Ectodermal cell (in vitro differentiated cells): ENCODE measurements around the gene TREX2.

Experiments
- H3K27ac ChIP-seq: 2 replicates; pipeline ENCODE4 v1.7.0; 2013; ENCODE audit warnings: mild to moderate bottlenecking, low read depth, low read length; ENCODE audit not compliant: insufficient read depth, poor library complexity, severe bottlenecking
- H3K27me3 ChIP-seq: 2 replicates; pipeline ENCODE4 v1.7.0; 2013; ENCODE audit warnings: mild to moderate bottlenecking, low read length; ENCODE audit not compliant: insufficient read depth, control insufficient read depth, poor library complexity, severe bottlenecking
- H3K36me3 ChIP-seq: one replicate; pipeline ENCODE4 v1.7.0; 2013; ENCODE audit warnings: low read length; ENCODE audit not compliant: control insufficient read depth, insufficient read depth
- H3K4me1 ChIP-seq: one replicate; pipeline ENCODE4 v1.7.0; 2013; ENCODE audit warnings: low read length; ENCODE audit not compliant: control insufficient read depth, insufficient read depth
- H3K4me3 ChIP-seq: 2 replicates; pipeline ENCODE4 v1.7.0; 2013; ENCODE audit warnings: low read depth, low read length, control low read depth; ENCODE audit not compliant: insufficient read depth
- H3K9me3 ChIP-seq: 2 replicates; pipeline ENCODE4 v1.7.0; 2013; ENCODE audit warnings: mild to moderate bottlenecking, low read length, moderate library complexity; ENCODE audit not compliant: control insufficient read depth
- WGBS, 2 experiments: methylation state at CpG; one replicate each; pipeline ENCODE4 v1.1.7; 2013; ENCODE audit warnings: missing lambda C conversion rate in 2 of 2; 5-methylcytosine and 5-hydroxymethylcytosine counted together

Gene TREX2

DNA sequence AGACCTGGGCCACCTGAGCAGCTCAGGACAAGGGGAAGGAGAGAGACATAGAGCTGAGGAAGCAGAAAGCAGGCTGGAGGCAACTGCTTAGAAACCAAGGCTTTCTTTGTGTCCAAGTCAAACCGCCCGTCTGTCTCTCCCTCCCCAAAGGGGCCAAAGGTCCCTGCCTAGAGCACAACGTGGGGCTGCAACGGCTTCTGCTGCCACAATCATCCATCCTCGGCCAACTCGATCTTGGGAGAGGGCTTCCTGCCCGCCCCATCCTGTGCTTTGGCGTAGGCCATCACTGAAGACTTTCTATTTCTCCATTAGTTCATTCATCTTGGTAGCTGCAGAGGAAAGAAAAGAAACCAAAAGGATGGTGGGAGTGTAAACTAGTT, 1.7 kb upstream of the TREX2 start:
- Histone ChIP-seq H3K9me3 (no peaks in the 10 kb centered on the region), H3K27me3 (no peaks in the 10 kb centered on the region), H3K27ac (no peak overlapping the region), H3K4me1 (no peaks in the 10 kb centered on the region), H3K36me3 (no peaks in the 10 kb centered on the region), H3K4me3 (no peak overlapping the region)
- WGBS, 2 experiments, result 87 to 92% methylated on average over 6 to 8 of the region's 8 CpGs

DNA sequence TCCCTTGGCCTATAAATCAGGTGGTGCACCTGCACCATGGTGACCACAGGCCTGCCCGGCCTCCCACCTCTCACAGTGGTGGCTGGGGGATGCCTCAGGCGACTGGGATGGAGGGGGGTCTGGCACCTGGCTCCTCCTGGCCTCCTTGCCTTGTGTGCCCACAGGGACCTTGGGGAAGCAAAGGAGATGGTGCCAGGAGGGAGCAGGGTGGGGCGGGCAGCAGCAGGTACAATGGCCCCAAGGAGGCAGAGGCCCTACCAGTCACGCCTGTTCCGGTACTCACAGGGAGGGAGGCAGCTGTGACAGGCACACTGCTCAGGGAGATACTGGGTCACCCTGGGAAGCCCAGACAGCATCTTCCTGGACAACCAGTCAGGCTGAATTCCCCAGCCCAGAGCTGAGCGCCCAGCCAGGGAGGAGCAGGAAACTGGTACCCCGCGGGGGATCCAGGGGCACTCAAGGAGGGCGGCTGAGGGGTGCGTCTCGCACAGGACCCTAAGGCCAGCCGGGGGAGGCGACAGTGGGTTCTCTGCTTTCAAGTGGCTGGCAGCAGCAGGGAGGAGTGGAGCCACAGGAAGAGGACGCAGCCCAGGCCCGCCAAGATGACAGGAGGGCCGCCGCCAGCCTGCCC, 1.2 kb upstream of the TREX2 start:
- Histone ChIP-seq H3K27ac (no peak overlapping the region), H3K27me3 (no peaks in the 10 kb centered on the region), H3K9me3 (no peaks in the 10 kb centered on the region), H3K4me1 (no peaks in the 10 kb centered on the region), H3K36me3 (no peaks in the 10 kb centered on the region), H3K4me3 (no peak overlapping the region)
- 95 to 96% methylated on average over 17 of the region's 17 CpGs for WGBS, 2 experiments

DNA sequence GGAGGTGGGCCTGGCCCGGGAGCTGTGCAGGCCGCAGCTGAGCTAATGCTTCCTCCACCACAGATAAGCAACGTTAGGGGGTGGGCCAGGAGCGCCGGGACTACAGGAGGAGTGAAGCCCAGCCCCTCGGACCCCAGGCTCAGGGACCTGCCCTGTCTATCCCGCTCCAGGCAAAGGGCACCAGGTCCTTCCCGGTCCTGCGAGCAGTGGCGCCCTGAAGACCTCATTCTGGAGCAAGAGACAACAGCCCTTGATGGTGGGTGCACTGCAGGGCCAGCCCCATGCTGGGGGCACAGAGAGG, 730 bp upstream of the TREX2 start:
- Histone ChIP-seq H3K4me3 (no peak overlapping the region), H3K27me3 (no peaks in the 10 kb centered on the region), H3K4me1 (no peaks in the 10 kb centered on the region), H3K27ac (no peak overlapping the region), H3K9me3 (no peaks in the 10 kb centered on the region), H3K36me3 (no peaks in the 10 kb centered on the region)
- 92 to 94% methylated on average over 10 of the region's 10 CpGs for WGBS, 2 experiments

DNA sequence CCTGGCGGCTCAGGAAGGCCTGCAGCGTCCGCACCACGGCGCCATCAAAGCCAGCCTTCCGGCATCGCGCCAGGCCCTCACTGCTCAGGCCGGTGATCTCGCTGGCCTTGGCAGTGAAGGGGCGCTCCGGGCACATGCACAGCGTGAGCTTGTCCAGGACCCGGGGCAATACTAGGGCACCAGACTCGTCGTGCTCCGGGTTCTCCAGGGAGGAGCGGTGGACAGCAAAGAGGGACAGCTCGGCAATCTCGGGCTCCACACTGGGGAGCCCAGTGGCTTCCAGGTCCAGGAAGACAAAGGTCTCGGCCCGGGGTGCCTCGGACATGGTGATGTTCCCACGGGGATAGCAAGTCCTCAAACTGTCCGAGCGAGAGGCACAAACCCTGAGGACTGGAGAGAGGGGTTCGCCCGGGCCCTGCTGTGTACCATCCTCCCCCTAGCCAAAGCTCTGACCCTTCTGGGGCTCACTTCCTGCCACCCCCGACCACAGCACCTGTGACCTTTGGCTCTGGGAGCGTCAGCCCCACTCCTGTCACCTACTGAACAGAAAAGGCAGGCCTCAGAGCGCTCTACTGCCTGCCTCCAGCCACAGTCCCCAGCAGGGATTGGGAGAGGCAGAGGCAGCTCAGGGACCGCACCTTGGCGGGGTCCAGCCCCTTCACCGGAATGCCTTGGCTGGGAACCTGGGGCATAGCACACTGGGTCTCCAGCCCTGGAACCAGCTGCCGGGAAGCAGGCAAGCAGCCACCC, 575 bp downstream of the TREX2 start:
- Histone ChIP-seq H3K27me3 (no peaks in the 10 kb centered on the region), H3K9me3 (no peaks in the 10 kb centered on the region), H3K4me3 (no peak overlapping the region), H3K36me3 (no peaks in the 10 kb centered on the region), H3K27ac (no peak overlapping the region), H3K4me1 (no peaks in the 10 kb centered on the region)
- WGBS, 2 experiments, result 94 to 95% methylated on average over 35 of the region's 35 CpGs

DNA sequence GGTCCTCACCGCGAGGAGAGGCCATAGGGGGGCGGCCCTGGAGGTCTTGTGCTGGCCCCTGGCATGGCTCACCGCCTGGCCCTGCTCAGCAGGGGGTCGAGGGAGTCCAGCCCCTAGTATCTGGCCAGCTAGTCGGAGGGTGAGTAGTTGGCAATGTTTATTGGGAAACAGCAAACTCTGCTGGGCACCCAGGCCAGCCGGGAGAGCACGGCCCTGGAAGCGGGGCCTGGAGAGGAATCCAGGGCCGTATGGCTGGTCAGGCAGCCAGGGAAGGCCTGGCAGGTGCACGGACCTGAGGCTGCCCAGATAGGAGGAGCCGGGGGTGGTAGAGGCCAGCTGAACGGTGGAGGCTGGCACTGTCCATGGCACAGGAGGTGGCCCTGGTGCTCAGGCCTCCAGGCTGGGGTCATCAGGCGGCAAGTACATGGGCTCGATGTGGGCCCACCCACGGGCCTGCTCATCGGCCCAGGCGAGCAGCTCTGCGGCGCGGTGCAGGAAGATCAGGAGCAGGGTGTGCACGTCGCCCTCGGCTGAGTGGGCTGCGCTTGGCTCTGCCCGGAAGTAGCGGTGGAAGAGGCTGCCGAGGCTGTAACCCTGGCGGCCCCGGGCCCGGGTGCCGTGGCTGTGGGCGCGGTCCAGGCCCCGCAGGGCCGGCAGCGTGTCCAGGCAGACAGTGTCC, 1.4 kb downstream of the TREX2 start:
- WGBS, 2 experiments, result 95 to 96% methylated on average over 37 of the region's 37 CpGs
- Histone ChIP-seq H3K4me1 (no peaks in the 10 kb centered on the region), H3K36me3 (no peaks in the 10 kb centered on the region), H3K4me3 (no peak overlapping the region), H3K27me3 (no peaks in the 10 kb centered on the region), H3K9me3 (no peaks in the 10 kb centered on the region), H3K27ac (no peak overlapping the region)

DNA sequence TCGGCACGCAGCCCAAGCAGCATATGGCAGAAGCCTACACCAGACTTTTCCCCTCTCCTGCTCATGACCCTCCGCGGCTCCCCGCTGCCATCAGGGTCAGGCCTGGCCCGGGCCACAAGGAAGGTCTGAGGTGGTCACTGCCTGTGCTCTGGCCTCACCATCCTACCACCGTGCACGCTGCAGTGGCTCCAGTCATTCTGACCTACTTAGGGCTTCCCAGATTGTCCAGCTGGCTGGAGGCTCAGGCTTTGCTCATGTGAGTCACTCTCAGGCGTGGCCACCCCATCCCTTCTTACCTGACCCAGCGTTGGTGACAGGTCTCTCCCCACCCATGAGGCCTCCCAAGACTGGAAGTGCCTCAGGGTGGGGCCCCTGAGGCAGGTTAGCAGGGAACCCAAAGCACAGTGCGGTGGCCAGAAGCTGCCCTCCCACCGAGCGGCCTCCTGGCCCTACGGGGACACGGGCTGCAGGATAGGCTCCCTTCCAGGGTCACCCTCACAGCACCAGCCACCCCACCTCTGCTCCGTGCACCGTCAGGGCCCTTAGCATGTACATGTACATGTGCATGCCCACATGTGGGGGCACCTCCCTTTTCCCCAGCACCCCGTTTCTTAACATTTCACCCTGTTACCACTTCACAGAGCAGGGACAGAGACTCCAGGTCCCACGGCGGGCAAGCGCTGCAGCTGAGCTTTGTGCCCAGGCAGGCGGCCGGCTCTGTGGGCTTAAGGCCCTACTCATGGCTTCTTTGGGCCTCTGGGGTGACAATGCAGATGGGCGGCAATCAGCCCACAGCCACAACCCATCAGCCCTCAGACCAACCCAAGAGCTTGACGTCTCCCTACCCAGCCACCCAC, 2.2 kb downstream of the TREX2 start:
- 91 to 93% methylated on average over 25 of the region's 25 CpGs for WGBS, 2 experiments
- H3K4me1 ChIP-seq, result no peaks in the 10 kb centered on the region
- no peaks in the 10 kb centered on the region for H3K9me3 ChIP-seq
- H3K4me3 ChIP-seq, result no peak overlapping the region
- no peaks in the 10 kb centered on the region for H3K27me3 ChIP-seq
- H3K27ac ChIP-seq, result no peak overlapping the region
- no peaks in the 10 kb centered on the region for H3K36me3 ChIP-seq

DNA sequence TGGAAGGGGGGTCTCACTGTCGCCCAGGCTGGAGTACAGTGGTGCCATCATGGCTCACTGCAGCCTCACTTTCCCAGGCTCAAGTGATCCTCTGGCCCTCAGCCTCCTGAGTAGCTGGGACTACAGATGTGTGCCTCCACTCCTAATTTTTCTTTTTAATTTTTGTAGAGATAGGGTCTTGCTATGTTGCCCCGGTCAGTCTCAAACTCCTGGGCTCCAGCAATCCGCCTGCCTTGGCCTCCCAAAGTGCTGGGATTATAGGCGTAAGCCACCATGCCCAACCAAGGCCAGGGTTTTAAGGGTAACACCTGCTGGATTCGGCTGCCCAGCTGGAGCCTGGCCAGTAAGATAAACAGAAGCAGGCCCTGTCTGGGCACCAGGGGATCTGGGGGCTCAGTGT, 3.4 kb downstream of the TREX2 start:
- Histone ChIP-seq H3K36me3 (no peaks in the 10 kb centered on the region), H3K27me3 (no peaks in the 10 kb centered on the region), H3K4me3 (no peak overlapping the region), H3K9me3 (no peaks in the 10 kb centered on the region), H3K4me1 (no peaks in the 10 kb centered on the region), H3K27ac (no peak overlapping the region)
- 90 to 91% methylated on average over 5 of the region's 5 CpGs for WGBS, 2 experiments

DNA sequence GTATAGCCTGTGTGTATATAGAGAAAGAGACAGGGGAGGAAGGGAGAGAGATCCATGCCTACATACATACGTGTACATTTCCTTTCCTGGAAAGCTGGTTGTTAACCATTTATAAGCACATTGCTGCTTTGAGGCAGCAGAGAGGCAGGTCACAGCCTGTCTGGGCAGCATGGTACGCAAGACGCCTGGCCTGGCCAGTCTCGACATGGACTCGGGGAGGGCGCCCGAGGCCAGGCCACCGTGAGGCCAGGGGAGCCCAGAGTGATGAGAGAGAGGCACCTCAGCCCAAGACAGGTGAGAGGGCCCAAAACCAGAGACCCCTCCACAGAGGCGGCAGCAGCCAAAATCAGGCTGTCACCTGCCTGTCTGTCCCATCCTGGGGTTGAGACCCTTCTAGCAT, 3.9 kb downstream of the TREX2 start:
- H3K27ac ChIP-seq, result no peak overlapping the region
- no peak overlapping the region for H3K4me3 ChIP-seq
- H3K4me1 ChIP-seq, result no peaks in the 10 kb centered on the region
- WGBS, 2 experiments, result 89 to 95% methylated on average over 9 of the region's 9 CpGs
- no peaks in the 10 kb centered on the region for H3K27me3 ChIP-seq
- H3K36me3 ChIP-seq, result no peaks in the 10 kb centered on the region
- no peaks in the 10 kb centered on the region for H3K9me3 ChIP-seq

DNA sequence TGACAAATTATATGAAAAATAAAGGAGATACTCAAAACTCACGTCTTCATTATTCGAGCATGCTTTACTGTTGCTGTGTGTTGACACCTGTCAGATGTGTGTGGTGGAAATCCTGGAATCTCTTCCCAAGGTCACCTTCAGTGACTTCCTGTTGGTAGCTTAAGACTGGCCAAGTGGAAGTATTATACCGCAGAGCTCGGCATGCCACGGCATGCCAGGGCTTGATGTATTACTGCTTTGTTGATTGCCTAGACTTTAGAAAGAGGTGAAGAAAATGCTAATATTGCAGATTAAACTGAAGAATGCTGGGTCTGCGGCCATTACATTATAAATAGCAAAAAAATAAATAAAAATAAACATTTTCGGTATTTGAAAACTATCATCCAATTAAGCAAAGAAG, 4.6 kb downstream of the TREX2 start:
- no peaks in the 10 kb centered on the region for H3K27me3 ChIP-seq
- no peak overlapping the region for H3K4me3 ChIP-seq
- H3K9me3 ChIP-seq, result no peaks in the 10 kb centered on the region
- H3K36me3 ChIP-seq, result no peaks in the 10 kb centered on the region
- 65 to 79% methylated on average over 4 to 6 of the region's 7 CpGs for WGBS, 2 experiments
- H3K4me1 ChIP-seq, result no peaks in the 10 kb centered on the region
- no peak overlapping the region for H3K27ac ChIP-seq

DNA sequence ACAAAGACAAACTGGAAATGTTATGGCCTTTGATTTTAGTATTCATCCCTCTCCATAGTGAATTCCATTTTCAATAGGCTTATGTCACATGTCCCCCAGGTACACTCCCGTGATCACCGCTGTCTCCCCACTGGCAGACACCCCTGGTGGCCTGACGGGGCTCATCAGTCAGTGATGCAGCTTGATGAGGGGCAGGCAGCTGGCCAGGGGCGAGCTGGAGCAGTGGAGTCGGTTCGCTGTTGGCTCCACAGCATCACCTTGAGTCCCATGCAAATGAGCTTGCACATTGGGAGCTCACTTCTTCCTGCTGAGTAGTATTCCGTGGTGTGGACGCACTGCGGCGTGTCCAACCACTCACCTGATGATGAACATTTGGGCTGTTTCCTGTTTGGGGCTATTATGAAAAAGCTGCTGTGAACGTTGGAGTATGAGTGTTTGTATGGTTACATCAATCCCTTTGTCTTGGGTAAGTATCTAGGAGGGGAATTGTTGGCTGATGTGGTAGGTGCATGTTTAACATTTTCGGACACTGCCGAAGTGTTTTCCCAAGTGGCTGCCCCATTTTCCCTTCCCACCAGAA, 5.2 kb downstream of the TREX2 start:
- no peaks in the 10 kb centered on the region for H3K36me3 ChIP-seq
- no peaks in the 10 kb centered on the region for H3K27me3 ChIP-seq
- no peaks in the 10 kb centered on the region for H3K9me3 ChIP-seq
- WGBS, 2 experiments, result 85% methylated on average over 13 of the region's 13 CpGs
- no peak overlapping the region for H3K4me3 ChIP-seq
- H3K27ac ChIP-seq, result no peak overlapping the region
- no peaks in the 10 kb centered on the region for H3K4me1 ChIP-seq
